ENCODE data around the gene PDK2. TPM values are rescaled to one million over a fixed set of nuclear protein-coding genes. Genes with fewer than 3 reads are reported as not detected.

Gene PDK2
- total RNA-seq, 3 donors from 2014 or later, result 51.0 to 91.6 (median 72.6) TPM

- Histone ChIP-seq H3K4me1 (ENCODE audit: low read depth) (peaks cover 18% of the 10 kb centered on the region), H3K36me3 (ENCODE audit: low read depth) (no peaks in the 10 kb centered on the region), H3K9me3 (no peaks in the 10 kb centered on the region), H3K4me3 (no peak overlapping the region)
- intact Hi-C loops (cut with DNase I, micrococcal nuclease), result no loop called here
- no peak for DNase-seq
- TF ChIP-seq CTCF (IDR thresholded peaks at IDR 0.05), result no peak
- ATAC-seq, result no peak
These were observed 10.7 kb downstream of the PDK2 start for GRCh38 chr17:50105811-50106210.

GRCh38 chr17:50106393-50107131 is 11.4 kb downstream of the PDK2 start:
- no peak overlapping the region for H3K4me3 ChIP-seq
- no peak for TF ChIP-seq CTCF (IDR thresholded peaks at IDR 0.05)
- H3K4me1 ChIP-seq (ENCODE audit: low read depth), result peaks cover 11% of the 10 kb centered on the region
- intact Hi-C loops (cut with DNase I, micrococcal nuclease), result no loop called here
- H3K36me3 ChIP-seq (ENCODE audit: low read depth), result no peaks in the 10 kb centered on the region
- no peak for ATAC-seq
- no peaks in the 10 kb centered on the region for H3K9me3 ChIP-seq
- no peak for DNase-seq

GRCh38 chr17:50107790-50108414 is 12.8 kb downstream of the PDK2 start:
- ATAC-seq, result no peak

GRCh38 chr17:50108556-50108955 is 13.4 kb downstream of the PDK2 start:
- no peaks in the 10 kb centered on the region for H3K36me3 ChIP-seq (ENCODE audit: low read depth)
- no peaks in the 10 kb centered on the region for H3K9me3 ChIP-seq
- H3K4me1 ChIP-seq (ENCODE audit: low read depth), result peaks cover 6% of the 10 kb centered on the region
- DNase-seq (no peak), ATAC-seq (no peak)
- H3K4me3 ChIP-seq, result no peak overlapping the region
- no peak for TF ChIP-seq CTCF (IDR thresholded peaks at IDR 0.05)
- intact Hi-C loops (cut with DNase I, micrococcal nuclease), result no loop called here

More at GRCh38 chr17:50107790-50108414, 12.8 kb downstream of the PDK2 start:
- no peak overlapping the region for H3K4me3 ChIP-seq
- no peak for DNase-seq
- no peaks in the 10 kb centered on the region for H3K36me3 ChIP-seq (ENCODE audit: low read depth)
- no peak for TF ChIP-seq CTCF (IDR thresholded peaks at IDR 0.05)
- H3K4me1 ChIP-seq (ENCODE audit: low read depth), result peaks cover 9% of the 10 kb centered on the region
- intact Hi-C loops (cut with DNase I, micrococcal nuclease), result no loop called here
- H3K9me3 ChIP-seq, result no peaks in the 10 kb centered on the region

GRCh38 chr17:50109207-50109606 is 14.1 kb downstream of the PDK2 start:
- TF ChIP-seq CTCF (IDR thresholded peaks at IDR 0.05), result no peak
- H3K9me3 ChIP-seq, result no peaks in the 10 kb centered on the region
- peaks cover 6% of the 10 kb centered on the region for H3K4me1 ChIP-seq (ENCODE audit: low read depth)
- ATAC-seq, result no peak
- intact Hi-C loops (cut with DNase I, micrococcal nuclease), result no loop called here
- no peaks in the 10 kb centered on the region for H3K36me3 ChIP-seq (ENCODE audit: low read depth)
- DNase-seq, result no peak
- H3K4me3 ChIP-seq, result no peak overlapping the region
